Naive thymus-derived CD8-positive, alpha-beta T cell (primary cell): Measurements from ENCODE around the gene DMBX1. TPM values are rescaled to one million over a fixed set of nuclear protein-coding genes. Genes with fewer than 3 reads are reported as not detected.

Experiments
- ATAC-seq, 2 donors: fragments of 150-1000 bp; cut with Tn5 transposase in 1 of 2; sonication (Bioruptor Pico), chemical (Tn5 transposase) in 1 of 2; 1 replicate in 1 of 2; 2 replicates in 1 of 2; pipeline ENCODE4 v1.10.0; 2021; ENCODE audit warnings: mild to moderate bottlenecking in 2 of 2, moderate library complexity in 2 of 2
- POLR2A ChIA-PET: fragments of 350-600 bp; sonication (Branson Sonifier 250); formaldehyde crosslinking; loops from one replicate; lab custom pipeline; 2021; ENCODE audit warnings: antibody characterized with exemption; lab: Charles Lee
- DNase-seq, 10 donors: peaks; one replicate each; pipeline versions ENCODE4 v3.0.0 to v3.0.0-alpha.2; 2020 to 2022
- H3K27ac Mint-ChIP-seq, 10 donors: one replicate each; pipeline ENCODE4 v1.8.0; 2020 to 2022; ENCODE audit warnings: mild to moderate bottlenecking in 10 of 10, mixed read lengths in 10 of 10, moderate library complexity in 4 of 10, inconsistent platforms in 1 of 10
- H3K27me3 Mint-ChIP-seq, 5 donors: one replicate each; pipeline ENCODE4 v1.8.0; 2021 to 2022; ENCODE audit warnings: mixed read lengths in 5 of 5
- H3K36me3 Mint-ChIP-seq, 3 donors: one replicate each; pipeline ENCODE4 v1.8.0; 2020 to 2022; ENCODE audit warnings: mixed read lengths in 3 of 3, mild to moderate bottlenecking in 2 of 3, inconsistent platforms in 1 of 3
- H3K4me1 Mint-ChIP-seq, 4 donors: one replicate each; pipeline ENCODE4 v1.8.0; 2021 to 2022; ENCODE audit warnings: mixed read lengths in 4 of 4
- H3K4me3 Mint-ChIP-seq, 10 donors: one replicate each; pipeline ENCODE4 v1.8.0; 2020 to 2022; ENCODE audit warnings: mild to moderate bottlenecking in 10 of 10, mixed read lengths in 10 of 10, moderate library complexity in 6 of 10, inconsistent platforms in 1 of 10
- H3K9me3 Mint-ChIP-seq, 9 donors: one replicate each; pipeline ENCODE4 v1.8.0; 2020 to 2022; ENCODE audit warnings: mixed read lengths in 9 of 9, mild to moderate bottlenecking in 3 of 9, inconsistent platforms in 1 of 9, moderate library complexity in 1 of 9
- polyA plus RNA-seq, 3 donors: library from polyadenylated mRNA; unstranded; fragments of 300-500 nt; fragmentation: Illumina TruSeq; gene quantifications; one replicate each; pipeline ENCODE4 v1.2.3, GENCODE V29; 2021
- total RNA-seq, 8 experiments: library from RNA in 2 of 8; stranded (reverse) in 2 of 8; gene quantifications; one replicate each; pipeline ENCODE4 v1.2.3 and lab custom pipeline; 2021 to 2026

The DMBX1 gene
- total and polyA plus RNA-seq, 5 experiments from 2014 or later, result not detected

DNA sequence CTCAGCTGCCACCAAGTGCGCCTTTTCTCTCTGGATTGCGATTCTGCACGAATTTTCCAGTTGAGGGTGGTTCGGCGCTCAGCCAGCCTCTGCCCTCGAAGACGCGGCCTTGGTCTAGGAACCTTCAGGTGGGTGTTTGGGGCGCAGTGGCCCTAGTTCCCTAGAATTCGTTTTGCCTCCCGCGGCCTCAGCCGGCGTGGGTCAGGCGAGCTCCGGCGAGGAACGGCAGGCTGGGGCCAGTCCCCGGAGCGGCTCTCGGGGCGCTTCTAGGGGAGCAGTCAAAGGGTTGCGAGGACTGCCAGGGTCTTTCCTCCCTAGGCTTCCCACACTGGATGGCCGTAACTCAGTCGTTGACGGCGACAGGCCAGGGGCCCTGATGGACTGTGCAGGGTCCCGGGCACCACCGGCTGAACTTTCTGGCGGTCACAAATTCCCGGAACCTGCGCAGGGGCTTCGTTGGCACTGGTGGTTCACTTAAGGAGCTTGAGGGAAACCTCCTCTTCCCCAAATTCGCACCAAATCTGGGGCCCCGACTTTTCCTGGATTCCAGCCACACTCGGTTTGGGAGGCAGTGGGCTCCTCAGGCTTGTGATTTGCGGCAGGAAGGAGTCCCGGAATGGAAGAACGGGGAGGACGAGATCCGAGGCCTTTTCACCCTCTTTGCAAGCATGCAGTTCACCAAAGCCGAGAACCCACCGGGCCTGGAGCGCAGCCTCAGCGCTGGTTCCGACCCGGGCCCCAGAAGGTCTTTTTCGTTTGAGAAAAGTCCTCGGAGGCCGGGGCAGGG, 1.2 kb downstream of the DMBX1 start:
- DNase-seq (no peak), ATAC-seq (no peak)
- Mint-ChIP-seq H3K4me1 (peaks cover 15 to 24% (median 16%) of the 10 kb centered on the region in 4 donors), H3K9me3 (peaks cover 0 to 1% (median 0%) of the 10 kb centered on the region in 9 donors), H3K27me3 (peaks cover 39 to 97% (median 74%) of the 10 kb centered on the region in 5 donors), H3K36me3 (peaks cover 0 to 3% (median 0%) of the 10 kb centered on the region in 3 donors), H3K27ac (no peak overlapping the region), H3K4me3 (peak overlapping the region in 3 of 10 donors; percentile 4 to 79 (median 33))
- POLR2A ChIA-PET, result no interaction called here

DNA sequence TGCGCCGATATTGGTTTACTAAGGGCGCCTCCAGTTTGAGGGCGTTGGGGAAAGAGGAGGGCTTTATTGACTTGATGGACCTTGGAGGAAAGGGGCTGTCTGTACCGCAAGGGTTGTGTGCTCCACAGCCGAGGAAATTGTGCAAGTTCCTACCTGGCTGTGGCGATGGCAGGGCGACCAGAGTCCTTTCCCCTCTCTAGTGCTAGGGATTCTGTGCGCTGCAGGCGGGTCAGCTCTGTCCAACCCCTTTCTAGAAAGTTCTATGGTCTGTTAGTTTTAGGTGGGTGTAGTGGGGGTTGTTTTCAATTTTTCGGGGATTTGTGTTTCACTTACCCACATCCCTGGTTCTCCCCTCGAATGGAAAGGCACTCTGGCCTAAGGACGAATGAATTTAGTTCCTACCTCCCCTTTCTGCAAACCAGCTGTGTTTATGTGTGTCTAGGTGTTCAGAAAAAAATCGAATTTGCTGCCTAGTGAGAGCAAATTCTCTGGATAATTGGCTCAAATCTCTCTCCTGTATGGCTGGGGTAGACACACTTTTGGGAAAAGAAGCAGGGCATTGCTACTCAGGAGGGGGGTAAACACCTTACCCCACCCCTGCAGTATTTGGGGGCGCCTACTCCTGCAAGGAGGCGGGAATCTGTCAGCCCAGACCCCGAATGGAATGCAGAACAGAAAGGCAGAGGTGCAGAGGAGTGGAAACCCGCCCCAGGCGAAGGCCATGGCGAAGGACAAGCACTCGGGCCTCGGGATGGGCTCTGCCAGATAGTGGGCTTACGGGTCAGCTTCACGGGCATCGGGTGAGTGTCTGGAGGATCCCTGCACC, 2.0 kb downstream of the DMBX1 start:
- Mint-ChIP-seq H3K27me3 (peaks cover 36 to 92% (median 67%) of the 10 kb centered on the region in 5 donors), H3K27ac (no peak overlapping the region), H3K4me1 (peaks cover 15 to 21% (median 16%) of the 10 kb centered on the region in 4 donors), H3K36me3 (peaks cover 0 to 3% (median 0%) of the 10 kb centered on the region in 3 donors), H3K9me3 (no peaks in the 10 kb centered on the region), H3K4me3 (peak overlapping the region in 2 of 10 donors; percentile 4 to 22)
- DNase-seq (no peak), ATAC-seq (no peak)
- POLR2A ChIA-PET, result no interaction called here

DNA sequence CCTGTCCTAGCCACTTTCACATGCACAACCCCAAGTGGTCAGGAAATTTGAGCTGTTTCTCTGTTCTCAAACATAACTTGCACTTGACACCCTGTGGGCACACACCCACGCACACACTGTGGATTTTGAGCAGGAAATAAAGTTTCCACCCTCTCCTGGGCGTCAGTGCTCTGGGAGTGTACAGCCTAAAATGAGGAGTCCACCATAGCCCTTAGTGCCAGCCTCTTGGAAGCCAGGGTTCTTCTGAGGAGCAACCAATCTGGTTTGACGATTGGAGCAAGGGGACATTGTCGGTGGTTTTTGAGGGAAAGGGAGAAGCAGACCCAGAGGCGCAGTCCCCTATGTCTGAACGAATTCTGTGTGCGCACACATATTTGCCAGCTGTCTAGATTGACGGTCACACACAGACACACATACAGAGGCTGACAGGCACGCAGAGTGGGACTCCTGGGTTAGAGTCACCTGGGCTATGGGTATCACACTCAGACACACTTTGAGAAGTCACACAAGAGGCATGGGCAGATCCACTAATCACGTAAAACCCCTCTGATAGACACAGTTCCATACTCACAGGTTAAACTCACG, 2.7 kb downstream of the DMBX1 start:
- no peak for DNase-seq
- Mint-ChIP-seq H3K4me1 (peaks cover 15 to 21% (median 16%) of the 10 kb centered on the region in 4 donors), H3K9me3 (no peaks in the 10 kb centered on the region), H3K27ac (peak overlapping the region in 1 of 10 donors; percentile 36), H3K4me3 (no peak overlapping the region), H3K27me3 (peaks cover 33 to 92% (median 62%) of the 10 kb centered on the region in 5 donors), H3K36me3 (peaks cover 0 to 3% (median 0%) of the 10 kb centered on the region in 3 donors)
- POLR2A ChIA-PET, result no interaction called here
- ATAC-seq, result no peak

DNA sequence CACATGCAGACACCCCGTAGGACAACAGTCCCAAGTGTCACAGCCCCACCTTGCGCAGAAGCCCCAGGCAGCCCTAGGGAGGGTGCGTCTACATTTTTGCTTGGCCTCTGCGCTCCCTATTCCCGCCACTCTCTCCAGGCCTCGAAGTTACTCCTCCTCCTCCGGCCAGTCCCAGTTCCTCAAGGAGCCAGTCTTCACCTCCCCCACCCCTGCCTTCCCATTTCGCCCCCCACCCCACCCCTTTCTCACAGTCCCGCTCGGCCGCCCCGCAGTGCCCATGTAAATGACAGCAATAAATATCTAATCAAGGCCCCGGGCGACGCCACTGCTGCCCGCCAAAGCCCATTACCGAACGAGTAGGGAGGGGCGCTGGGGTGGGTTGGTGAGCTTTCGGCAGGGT, 3.2 kb downstream of the DMBX1 start:
- POLR2A ChIA-PET, result no interaction called here
- no peak for ATAC-seq
- H3K4me3 Mint-ChIP-seq, result no peak overlapping the region
- no peak for DNase-seq
- H3K27me3 Mint-ChIP-seq, result peaks cover 31 to 87% (median 61%) of the 10 kb centered on the region in 5 donors
- H3K27ac Mint-ChIP-seq, result peak overlapping the region in 1 of 10 donors; percentile 36
- peaks cover 0 to 3% (median 0%) of the 10 kb centered on the region in 3 donors for H3K36me3 Mint-ChIP-seq
- no peaks in the 10 kb centered on the region for H3K9me3 Mint-ChIP-seq
- H3K4me1 Mint-ChIP-seq, result peaks cover 15 to 21% (median 16%) of the 10 kb centered on the region in 4 donors

DNA sequence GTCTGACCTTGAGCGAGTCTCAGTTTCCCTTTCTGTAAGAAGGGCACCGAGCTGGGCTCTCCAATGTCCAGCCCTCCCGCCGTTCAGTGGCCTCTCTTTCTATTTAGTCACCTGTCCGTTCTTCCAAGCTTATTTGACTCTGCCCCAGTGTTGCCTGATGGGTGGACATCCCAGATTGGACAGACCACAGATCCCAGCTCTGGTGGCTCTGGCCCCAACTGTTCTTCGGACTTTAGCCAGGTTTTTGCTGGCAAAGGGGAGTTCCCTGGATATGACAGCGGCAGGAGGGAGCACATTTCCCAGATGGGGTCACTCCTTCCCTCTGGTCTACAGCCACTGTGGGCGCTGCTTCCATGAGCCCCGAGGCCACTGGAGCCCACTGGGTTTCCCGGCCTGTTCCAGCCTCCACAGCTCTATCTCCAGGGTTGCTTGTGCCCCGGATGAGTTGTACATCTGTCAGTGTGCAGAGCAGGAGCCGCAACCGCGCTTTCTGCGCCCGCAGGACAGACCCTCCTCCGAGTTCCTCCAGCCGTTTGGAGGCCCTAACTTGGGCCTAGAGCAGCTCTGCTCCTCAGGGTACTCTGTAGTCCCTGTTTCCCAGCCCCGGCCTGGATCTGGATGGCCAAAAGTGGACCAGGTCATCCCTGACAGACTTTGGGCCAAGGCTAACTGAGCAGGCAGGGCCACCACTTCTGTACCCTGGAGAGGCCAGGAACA, 3.8 kb downstream of the DMBX1 start:
- H3K9me3 Mint-ChIP-seq, result no peaks in the 10 kb centered on the region
- POLR2A ChIA-PET, result no interaction called here
- H3K4me3 Mint-ChIP-seq, result no peak overlapping the region

DNA sequence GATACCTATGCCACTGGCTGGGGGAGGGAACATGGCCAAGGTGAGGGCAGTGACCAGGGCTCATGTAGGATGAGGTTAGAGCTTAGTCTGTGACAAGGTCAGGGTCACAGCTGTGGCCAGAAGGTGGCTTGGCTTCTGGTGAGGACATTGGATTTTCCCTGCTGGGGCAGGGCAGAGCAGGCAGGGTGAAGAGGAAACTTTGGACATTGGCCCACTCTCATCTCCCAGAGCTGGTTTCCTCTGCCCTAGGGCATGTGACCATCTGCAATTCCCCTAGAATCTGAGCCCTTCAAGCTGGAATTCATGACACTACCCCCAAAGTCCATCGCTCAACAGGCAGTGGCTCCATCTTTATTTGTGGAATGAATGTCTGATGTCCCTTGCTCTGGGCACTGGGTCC, 5.3 kb downstream of the DMBX1 start:
- Mint-ChIP-seq H3K27me3 (peaks cover 25 to 78% (median 53%) of the 10 kb centered on the region in 5 donors), H3K27ac (no peak overlapping the region), H3K4me1 (peaks cover 3 to 8% (median 4%) of the 10 kb centered on the region in 4 donors), H3K36me3 (no peaks in the 10 kb centered on the region), H3K9me3 (no peaks in the 10 kb centered on the region), H3K4me3 (no peak overlapping the region)
- no peak for DNase-seq
- ATAC-seq, result no peak
- POLR2A ChIA-PET, result no interaction called here

More for the DNA sequence above, 3.8 kb downstream of the DMBX1 start:
- ATAC-seq, result no peak
- peaks cover 0 to 3% (median 0%) of the 10 kb centered on the region in 3 donors for H3K36me3 Mint-ChIP-seq
- H3K27me3 Mint-ChIP-seq, result peaks cover 32 to 85% (median 60%) of the 10 kb centered on the region in 5 donors
- H3K4me1 Mint-ChIP-seq, result peaks cover 12 to 20% (median 15%) of the 10 kb centered on the region in 4 donors
- no peak overlapping the region for H3K27ac Mint-ChIP-seq
- no peak for DNase-seq

DNA sequence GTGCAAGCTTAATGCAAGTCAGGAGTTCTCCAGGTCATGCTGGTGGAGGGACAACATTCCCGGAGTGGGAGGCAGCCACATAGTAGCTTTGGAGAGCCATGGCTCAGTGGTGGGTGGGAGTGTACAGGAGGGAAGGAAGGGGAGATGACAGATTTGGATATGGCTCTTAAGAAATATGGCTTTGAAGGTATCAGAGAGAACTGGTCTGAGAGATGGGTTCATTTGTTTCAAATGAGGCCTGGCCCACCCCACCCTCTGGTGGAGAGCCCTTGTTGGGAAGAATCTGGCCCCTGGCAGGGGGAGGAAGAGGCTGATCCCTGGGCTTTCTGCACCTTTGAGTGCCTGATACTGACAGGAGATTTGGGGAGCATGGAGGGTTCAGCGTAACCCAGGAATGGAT, 6.1 kb downstream of the DMBX1 start:
- Mint-ChIP-seq H3K27ac (no peak overlapping the region), H3K36me3 (no peaks in the 10 kb centered on the region), H3K9me3 (no peaks in the 10 kb centered on the region), H3K4me1 (peaks cover 0 to 3% (median 1%) of the 10 kb centered on the region in 4 donors), H3K27me3 (peaks cover 25 to 73% (median 53%) of the 10 kb centered on the region in 5 donors), H3K4me3 (no peak overlapping the region)
- DNase-seq, result no peak
- POLR2A ChIA-PET, result no interaction called here
- no peak for ATAC-seq

DNA sequence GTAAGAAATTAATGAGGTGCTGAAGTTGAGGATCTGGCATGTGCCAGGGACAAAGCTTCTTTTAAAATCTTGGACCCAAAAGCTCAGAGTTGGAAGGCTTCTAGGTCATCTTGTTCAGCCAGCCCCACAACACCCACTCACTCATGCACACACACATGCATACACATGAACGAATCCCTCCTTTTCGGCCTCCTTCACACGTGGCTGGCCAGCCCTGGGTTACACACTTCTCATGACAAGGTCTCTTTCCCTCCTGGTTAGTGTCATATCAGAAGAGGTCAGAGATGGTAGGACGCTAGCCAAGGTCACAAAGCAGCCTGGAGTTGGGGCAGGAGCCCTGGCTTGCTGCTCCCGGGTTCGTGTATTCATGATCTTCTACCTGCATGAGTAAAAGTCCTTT, 6.9 kb downstream of the DMBX1 start:
- Mint-ChIP-seq H3K4me3 (no peak overlapping the region), H3K36me3 (no peaks in the 10 kb centered on the region), H3K4me1 (peaks cover 0 to 3% (median 1%) of the 10 kb centered on the region in 4 donors), H3K9me3 (no peaks in the 10 kb centered on the region), H3K27me3 (peaks cover 23 to 67% (median 50%) of the 10 kb centered on the region in 5 donors), H3K27ac (no peak overlapping the region)
- no peak for DNase-seq
- POLR2A ChIA-PET, result no interaction called here
- no peak for ATAC-seq

DNA sequence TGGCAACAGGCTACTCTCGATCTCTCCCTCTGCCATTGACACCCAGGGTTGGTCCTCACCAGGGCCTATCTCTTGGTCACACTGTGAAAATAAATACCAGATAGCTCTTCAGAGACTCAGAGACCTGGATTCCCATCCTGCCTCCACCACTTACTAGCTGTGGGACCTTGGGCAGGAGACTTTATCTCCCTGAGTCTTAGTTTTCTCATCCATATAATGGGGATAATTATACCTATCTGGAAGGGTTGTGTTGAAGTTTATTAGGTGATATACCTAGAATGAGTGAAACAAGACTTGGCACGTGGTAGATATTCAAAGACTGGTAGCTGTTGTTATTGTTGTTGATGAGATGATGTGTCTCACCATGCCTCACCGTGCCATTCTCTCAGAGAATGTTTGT, 7.4 kb downstream of the DMBX1 start:
- Mint-ChIP-seq H3K9me3 (no peaks in the 10 kb centered on the region), H3K27me3 (peaks cover 19 to 62% (median 45%) of the 10 kb centered on the region in 5 donors), H3K36me3 (no peaks in the 10 kb centered on the region), H3K4me3 (no peak overlapping the region), H3K4me1 (peaks cover 0 to 2% (median under 1%) of the 10 kb centered on the region in 4 donors), H3K27ac (peak overlapping the region in 1 of 10 donors; percentile 30)
- ATAC-seq, result no peak
- no peak for DNase-seq
- POLR2A ChIA-PET, result no interaction called here

DNA sequence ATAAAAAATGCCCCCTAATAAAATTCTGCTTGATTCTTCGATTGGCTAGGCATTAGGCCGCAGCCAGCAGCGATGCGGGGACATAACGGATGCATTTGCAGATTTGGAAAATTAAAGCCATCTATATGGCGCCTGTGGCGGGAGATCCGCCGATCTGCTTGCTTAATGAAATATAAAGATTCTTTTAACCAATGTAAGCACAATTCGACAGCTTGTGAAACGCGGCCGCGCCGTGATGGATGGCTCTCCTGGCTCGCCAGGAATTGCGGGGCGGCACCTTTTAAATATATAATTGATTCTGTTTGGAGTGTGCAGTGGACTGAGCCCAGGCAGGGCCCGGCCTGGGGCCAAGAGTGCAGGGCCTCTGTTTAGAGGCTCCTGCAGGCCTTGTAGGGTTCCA, 8.0 kb downstream of the DMBX1 start:
- H3K9me3 Mint-ChIP-seq, result no peaks in the 10 kb centered on the region
- ATAC-seq (no peak), DNase-seq (peak in 1 of 10 donors; percentile 7)
- POLR2A ChIA-PET, result no interaction called here
- H3K27me3 Mint-ChIP-seq, result peaks cover 18 to 61% (median 41%) of the 10 kb centered on the region in 5 donors
- H3K36me3 Mint-ChIP-seq, result no peaks in the 10 kb centered on the region
- H3K4me3 Mint-ChIP-seq, result no peak overlapping the region
- peak overlapping the region in 1 of 10 donors; percentile 30 for H3K27ac Mint-ChIP-seq
- peaks cover 0 to 2% (median under 1%) of the 10 kb centered on the region in 4 donors for H3K4me1 Mint-ChIP-seq

DNA sequence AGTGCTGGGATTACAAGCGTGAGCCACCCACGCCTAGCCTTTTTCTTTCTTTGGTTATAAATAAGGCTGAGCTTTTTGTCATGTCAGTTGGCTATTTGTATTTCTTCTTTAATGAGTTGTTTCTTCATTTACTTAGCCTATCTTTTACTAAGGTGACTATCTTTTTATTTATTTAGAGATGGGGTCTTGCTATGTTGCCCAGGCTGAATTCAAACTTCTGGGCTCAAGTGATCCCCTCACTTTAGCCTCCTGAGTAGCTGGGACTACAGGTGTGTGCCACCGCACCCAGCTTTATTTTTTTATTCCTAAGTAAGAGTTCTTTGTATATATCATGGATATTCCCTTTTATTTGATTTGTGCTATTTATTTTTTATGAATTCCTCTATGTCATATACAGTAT, 11.9 kb downstream of the DMBX1 start:
- Mint-ChIP-seq H3K27me3 (peaks cover 13 to 33% (median 30%) of the 10 kb centered on the region in 5 donors), H3K36me3 (no peaks in the 10 kb centered on the region), H3K27ac (no peak overlapping the region), H3K4me1 (no peaks in the 10 kb centered on the region), H3K9me3 (peaks cover 0 to 1% (median 0%) of the 10 kb centered on the region in 9 donors), H3K4me3 (no peak overlapping the region)
- POLR2A ChIA-PET, result no interaction called here
- ATAC-seq, result no peak
- DNase-seq, result no peak

DNA sequence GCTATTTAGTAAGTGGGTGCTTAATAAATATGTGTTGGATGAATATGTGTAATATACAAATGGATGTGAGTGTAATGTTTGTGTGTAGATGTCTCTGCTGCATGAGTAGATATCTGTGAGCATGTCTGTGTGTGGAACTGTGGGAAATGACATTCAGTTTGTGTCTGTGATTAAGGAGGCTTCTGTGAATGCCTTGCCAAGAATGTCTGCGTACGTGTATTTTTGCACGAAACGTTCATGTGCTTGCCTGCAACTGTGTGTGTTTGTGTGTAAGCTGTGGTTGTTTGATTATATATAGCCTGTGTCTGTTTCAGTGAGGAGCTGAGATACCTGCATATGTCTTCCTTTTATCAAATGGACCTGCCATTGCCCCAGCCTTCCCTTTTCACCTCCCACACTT, 13.8 kb downstream of the DMBX1 start:
- Mint-ChIP-seq H3K36me3 (no peaks in the 10 kb centered on the region), H3K27me3 (peaks cover 11 to 39% (median 22%) of the 10 kb centered on the region in 5 donors), H3K9me3 (peaks cover 0 to 1% (median 0%) of the 10 kb centered on the region in 9 donors), H3K4me1 (no peaks in the 10 kb centered on the region), H3K4me3 (no peak overlapping the region), H3K27ac (no peak overlapping the region)
- DNase-seq, result no peak
- ATAC-seq, result no peak
- POLR2A ChIA-PET, result no interaction called here
